Nucleus accumbens (tissue), 56 donors: ENCODE measurements around the gene DIDO1.
"Not testable (repeated sequence)": the region's sequence is repeated elsewhere in the genome, so short reads cannot be mapped to it uniquely, and the experiment has no call there.

Source experiments
- DNase-seq, 56 donors: peaks; one replicate each; lab custom pipeline; 2025; lab: John Stamatoyannopoulos, UW

DIDO1 gene

GRCh38 chr20:62963614-62964397 lies 37.5 kb upstream of the DIDO1 start:
- DNase-seq = no peak

DNA sequence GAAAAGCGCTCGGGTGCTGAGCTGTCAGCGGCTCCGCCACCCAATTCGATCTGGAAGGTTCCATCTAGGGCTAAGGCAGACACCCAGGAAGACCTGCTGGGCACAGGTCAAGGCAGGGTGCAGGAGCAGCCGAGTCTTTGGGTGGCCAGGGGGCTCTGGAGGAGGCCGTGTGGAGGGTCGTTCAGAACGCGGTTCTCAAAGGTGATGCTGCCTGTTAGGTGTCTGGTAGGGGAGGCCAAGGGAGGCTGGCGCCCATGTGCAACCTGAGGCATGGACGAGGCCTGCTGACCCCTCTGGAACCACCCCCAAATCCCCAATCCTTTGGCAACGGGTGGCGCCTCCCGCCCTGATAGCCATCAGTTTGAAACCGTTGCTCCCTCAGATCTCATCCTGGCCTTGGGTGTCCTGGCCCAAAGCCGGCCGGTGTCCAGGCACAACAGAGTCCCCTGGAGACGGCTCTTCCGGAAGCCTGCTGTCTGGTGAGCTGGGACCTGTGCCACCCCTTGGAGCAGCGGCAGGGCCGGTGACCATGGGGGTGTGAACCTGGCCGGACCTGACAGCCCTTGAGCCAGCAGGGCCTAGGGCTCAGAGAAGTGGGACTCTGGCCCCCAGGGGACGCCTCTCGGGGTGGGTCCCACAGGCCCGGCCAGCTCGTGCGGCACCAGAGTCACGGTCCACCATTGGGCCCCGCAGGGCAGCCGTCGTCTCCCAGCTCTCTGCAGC lies 36.7 kb upstream of the DIDO1 start:
- DNase-seq = no peak

- DNase-seq = no peak
These were observed 36.0 kb upstream of the DIDO1 start for GRCh38 chr20:62962221-62962879.

GRCh38 chr20:62961799-62962198 lies 35.5 kb upstream of the DIDO1 start:
- no peak for DNase-seq

DNA sequence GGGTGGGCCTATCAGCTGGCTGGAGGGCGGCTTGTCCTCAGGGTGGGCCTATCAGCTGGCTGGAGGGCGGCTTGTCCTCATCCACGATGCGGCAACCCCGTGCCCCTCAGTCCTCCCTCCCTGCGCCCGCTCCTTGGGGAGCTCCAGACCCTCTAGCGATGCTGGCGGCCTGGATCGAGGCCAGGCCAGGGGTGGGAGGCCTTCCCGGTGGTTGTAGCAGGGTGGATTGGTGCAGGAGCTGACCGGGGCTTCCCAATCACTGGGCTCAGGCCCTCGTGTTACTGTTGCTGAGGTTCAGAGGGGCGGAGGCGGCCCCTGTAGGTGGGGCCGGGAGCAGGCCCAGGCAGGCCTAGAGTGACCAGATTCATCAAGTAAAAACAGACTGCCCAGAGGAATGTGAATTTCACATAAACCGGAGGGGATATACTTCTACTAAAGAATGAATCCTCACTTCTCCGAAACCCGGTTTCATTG lies 35.0 kb upstream of the DIDO1 start:
- no peak for DNase-seq

GRCh38 chr20:62960446-62961309 lies 34.4 kb upstream of the DIDO1 start:
- DNase-seq = not testable (repeated sequence)

GRCh38 chr20:62959998-62960436 lies 33.7 kb upstream of the DIDO1 start:
- DNase-seq = no peak

- no peak for DNase-seq
These were observed 33.0 kb upstream of the DIDO1 start for GRCh38 chr20:62959101-62959971.

DNA sequence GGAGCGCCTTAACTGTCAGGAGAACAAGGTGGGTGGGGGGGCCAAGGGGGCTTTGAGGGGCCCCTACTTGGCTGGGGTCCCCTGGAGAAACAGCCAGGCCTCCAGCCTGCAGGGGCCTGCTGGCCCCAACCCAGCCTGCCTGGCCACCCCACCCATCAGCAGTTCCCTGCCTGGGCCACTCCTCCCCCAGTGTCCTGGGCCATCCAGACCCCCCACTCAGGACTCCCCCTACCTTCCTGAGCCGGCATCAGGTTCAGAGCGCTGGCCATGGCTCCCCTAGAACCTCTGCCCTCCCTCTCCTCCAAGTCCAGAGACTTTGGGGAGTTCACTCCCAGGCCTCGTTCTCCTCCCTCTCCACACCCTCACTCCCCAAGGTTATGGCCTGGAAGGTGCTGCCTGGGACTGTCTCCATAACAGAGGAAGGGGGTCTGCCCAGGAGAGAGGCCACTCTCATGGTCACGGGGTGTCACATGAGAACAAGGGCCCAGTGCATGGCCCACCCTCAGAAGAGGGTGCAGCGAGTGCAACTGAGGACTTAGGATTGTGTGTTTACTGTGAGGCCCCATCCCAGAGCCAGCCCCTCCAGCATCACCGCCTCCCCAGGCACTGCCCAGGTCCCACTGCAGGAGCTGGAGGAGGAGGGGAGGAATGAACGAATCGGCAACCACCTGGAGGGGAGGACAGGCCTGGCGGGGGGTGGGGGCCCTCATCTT lies 32.2 kb upstream of the DIDO1 start:
- DNase-seq = no peak

DNA sequence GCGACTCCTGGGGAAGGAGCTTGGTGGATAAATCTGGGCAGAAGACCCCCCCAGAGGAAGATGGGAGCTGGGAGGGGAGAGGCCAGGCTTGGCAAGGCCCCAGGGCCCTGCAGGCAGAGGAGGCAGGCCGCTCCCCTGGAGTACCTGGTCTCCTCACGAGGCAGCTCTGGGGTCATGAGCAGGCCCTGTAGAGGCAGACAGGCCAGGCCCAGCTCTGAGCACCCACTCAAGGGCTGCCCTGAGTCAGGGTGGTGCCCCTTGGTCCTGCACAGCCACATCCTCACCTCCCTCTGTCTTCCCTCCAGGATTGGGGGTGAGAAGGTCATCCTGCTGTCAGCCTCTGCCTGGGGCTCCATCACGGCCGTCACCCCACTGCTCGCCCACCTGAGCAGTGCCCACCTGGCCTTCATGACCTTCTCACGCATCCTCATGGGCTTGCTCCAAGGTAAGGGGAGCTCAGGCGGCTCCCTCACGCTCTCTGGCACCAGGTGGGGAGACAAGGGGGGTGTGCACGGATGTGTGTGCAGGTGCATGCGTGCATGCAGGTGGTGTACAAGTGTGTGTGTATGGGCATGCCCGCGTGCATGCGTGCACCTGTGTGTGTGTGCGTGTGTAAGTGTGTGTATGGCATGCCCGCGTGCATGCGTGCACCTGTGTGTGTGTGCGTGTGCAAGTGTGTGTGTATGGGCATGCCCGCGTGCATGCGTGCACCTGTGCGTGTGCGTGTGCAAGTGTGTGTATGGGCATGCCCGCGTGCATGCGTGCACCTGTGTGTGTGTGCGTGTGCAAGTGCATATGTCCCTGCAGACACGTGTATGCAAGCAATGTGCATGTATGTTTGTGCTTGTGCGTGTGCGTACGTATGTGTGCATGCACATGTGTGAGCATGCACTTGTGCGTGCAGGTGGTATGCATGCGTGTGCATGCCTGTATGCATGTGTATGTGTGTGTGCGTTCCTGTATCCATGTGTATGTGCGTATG lies 31.1 kb upstream of the DIDO1 start:
- no peak for DNase-seq

GRCh38 chr20:62956387-62957135 lies 30.3 kb upstream of the DIDO1 start:
- DNase-seq = no peak

- no peak for DNase-seq
These were observed 29.4 kb upstream of the DIDO1 start for GRCh38 chr20:62955519-62956386.

GRCh38 chr20:62953839-62954703 lies 27.8 kb upstream of the DIDO1 start:
- peak in 45 of 56 donors; percentile 2 to 72 (median 33) for DNase-seq

- no peak for DNase-seq
These were observed 26.9 kb upstream of the DIDO1 start for GRCh38 chr20:62952968-62953838.
